Mesendoderm (in vitro differentiated cells): Measurements from ENCODE around the gene TNFRSF14.

Experiments
- DNase-seq: peaks from one replicate; pipeline ENCODE4 v3.0.0; 2013
- H2AK5ac ChIP-seq: 2 replicates; pipeline ENCODE4 v1.6.1; 2013; ENCODE audit warnings: low read length, inconsistent platforms
- H2BK120ac ChIP-seq: 2 replicates; pipeline ENCODE4 v1.6.1; 2013; ENCODE audit warnings: low read depth, mild to moderate bottlenecking, low read length, moderate library complexity, mixed read lengths
- H2BK15ac ChIP-seq: replicated peaks from 2 replicates; pipeline ENCODE4 v1.6.1; 2013; ENCODE audit warnings: low read depth, mild to moderate bottlenecking, moderate library complexity
- H2BK5ac ChIP-seq: 2 replicates; pipeline ENCODE4 v1.6.1; 2013; ENCODE audit warnings: low read length, inconsistent platforms
- H3K18ac ChIP-seq: 2 replicates; pipeline ENCODE4 v1.6.1; 2013; ENCODE audit warnings: mild to moderate bottlenecking, low read length, mixed read lengths
- H3K23ac ChIP-seq: one replicate; pipeline ENCODE4 v1.6.1; 2013; ENCODE audit warnings: low read length
- H3K27ac ChIP-seq: 2 replicates; pipeline ENCODE4 v1.5.1; 2013; ENCODE audit warnings: low read depth, mild to moderate bottlenecking, inconsistent platforms, low read length, moderate library complexity
- H3K27me3 ChIP-seq: 2 replicates; pipeline ENCODE4 v1.6.1; 2013; ENCODE audit warnings: low read length, control low read depth, mild to moderate bottlenecking, inconsistent platforms; ENCODE audit not compliant: insufficient read depth, poor library complexity
- H3K36me3 ChIP-seq: 2 replicates; pipeline ENCODE4 v1.6.1; 2013; ENCODE audit warnings: low read length, inconsistent platforms; ENCODE audit not compliant: control insufficient read depth, insufficient read depth
- H3K4ac ChIP-seq: one replicate; pipeline ENCODE4 v1.6.1; 2013; ENCODE audit warnings: low read depth, mild to moderate bottlenecking, low read length, moderate library complexity
- H3K4me1 ChIP-seq: 2 replicates; pipeline ENCODE4 v1.6.1; 2013; ENCODE audit warnings: low read depth, low read length, inconsistent platforms; ENCODE audit not compliant: control insufficient read depth
- H3K4me2 ChIP-seq: 2 replicates; pipeline ENCODE4 v1.6.1; 2013; ENCODE audit warnings: low read length
- H3K4me3 ChIP-seq: 2 replicates; pipeline ENCODE4 v1.5.1; 2013; ENCODE audit warnings: mild to moderate bottlenecking, low read length
- H3K56ac ChIP-seq: one replicate; pipeline ENCODE4 v1.6.1; 2013; ENCODE audit warnings: low read length
- H3K79me1 ChIP-seq: 2 replicates; pipeline ENCODE4 v1.6.1; 2013; ENCODE audit warnings: low read length, inconsistent platforms
- H3K79me2 ChIP-seq: 2 replicates; pipeline ENCODE4 v1.6.1; 2013; ENCODE audit warnings: mild to moderate bottlenecking, low read length; ENCODE audit not compliant: control insufficient read depth, insufficient read depth
- H3K9ac ChIP-seq: 2 replicates; pipeline ENCODE4 v1.6.1; 2013; ENCODE audit warnings: low read length, inconsistent platforms
- H4K5ac ChIP-seq: one replicate; pipeline ENCODE4 v1.6.1; 2013; ENCODE audit warnings: low read length
- H4K8ac ChIP-seq: one replicate; pipeline ENCODE4 v1.6.1; 2013; ENCODE audit warnings: low read depth, mild to moderate bottlenecking, control low read depth, low read length, moderate library complexity
- WGBS: extraction: QIAGEN DNeasy Blood & Tissue Kit; methylation state at CpG from one replicate; pipeline ENCODE4 v1.1.7; 2013; ENCODE audit warnings: low lambda C conversion rate, missing lambda C conversion rate; ENCODE audit not compliant: insufficient coverage; ENCODE audit errors: extremely low coverage; 5-methylcytosine and 5-hydroxymethylcytosine counted together

Gene TNFRSF14

GRCh38 chr1:2587071-2587859 is 31.1 kb downstream of the TNFRSF14 start:
- Histone ChIP-seq H3K4ac (no peak overlapping the region), H2BK120ac (no peak overlapping the region), H2BK15ac (no peak overlapping the region), H3K27ac (no peak overlapping the region), H4K8ac (no peak overlapping the region), H3K18ac (no peak overlapping the region), H3K4me1 (no peaks in the 10 kb centered on the region), H2BK5ac (no peak overlapping the region), H3K23ac (peak overlapping the region; percentile 66), H3K4me2 (peak overlapping the region; percentile 70), H3K4me3 (peak overlapping the region; percentile 66), H2AK5ac (no peak overlapping the region), H3K79me2 (no peaks in the 10 kb centered on the region), H3K27me3 (no peaks in the 10 kb centered on the region), H3K36me3 (no peaks in the 10 kb centered on the region), H4K5ac (no peak overlapping the region), H3K79me1 (no peaks in the 10 kb centered on the region), H3K56ac (peak overlapping the region; percentile 97), H3K9ac (peak overlapping the region; percentile 84)
- no CpG with 5 or more reads among the region's 52 CpGs for WGBS
- DNase-seq, result peak; percentile 34

GRCh38 chr1:2587860-2588571 is 31.8 kb downstream of the TNFRSF14 start:
- Histone ChIP-seq H3K4me3 (no peak overlapping the region), H4K8ac (no peak overlapping the region), H3K4ac (no peak overlapping the region), H3K4me1 (no peaks in the 10 kb centered on the region), H3K23ac (no peak overlapping the region), H3K79me1 (no peaks in the 10 kb centered on the region), H2AK5ac (no peak overlapping the region), H3K56ac (no peak overlapping the region), H4K5ac (no peak overlapping the region), H3K36me3 (no peaks in the 10 kb centered on the region), H3K27ac (no peak overlapping the region), H3K9ac (no peak overlapping the region), H3K79me2 (no peaks in the 10 kb centered on the region), H3K4me2 (no peak overlapping the region), H2BK120ac (no peak overlapping the region), H3K27me3 (no peaks in the 10 kb centered on the region), H2BK5ac (no peak overlapping the region), H2BK15ac (no peak overlapping the region), H3K18ac (no peak overlapping the region)
- no peak for DNase-seq
- WGBS, result no CpG with 5 or more reads among the region's 19 CpGs

- no peaks in the 10 kb centered on the region for H3K36me3 ChIP-seq
- DNase-seq, result no peak
- no peak overlapping the region for H2AK5ac ChIP-seq
Measured at GRCh38 chr1:2588661-2589430, 32.7 kb downstream of the TNFRSF14 start.

GRCh38 chr1:2589431-2590232 is 33.5 kb downstream of the TNFRSF14 start:
- no peak overlapping the region for H3K18ac ChIP-seq
- H3K4me1 ChIP-seq, result no peaks in the 10 kb centered on the region
- H3K27me3 ChIP-seq, result no peaks in the 10 kb centered on the region
- H3K79me1 ChIP-seq, result no peaks in the 10 kb centered on the region
- H3K4me3 ChIP-seq, result no peak overlapping the region
- no peak overlapping the region for H4K5ac ChIP-seq
- H3K23ac ChIP-seq, result no peak overlapping the region
- WGBS, result no CpG with 5 or more reads among the region's 25 CpGs
- H3K27ac ChIP-seq, result no peak overlapping the region
- no peak overlapping the region for H3K9ac ChIP-seq
- H3K56ac ChIP-seq, result no peak overlapping the region
- H2AK5ac ChIP-seq, result no peak overlapping the region
- H2BK120ac ChIP-seq, result no peak overlapping the region
- H3K4ac ChIP-seq, result no peak overlapping the region
- no peaks in the 10 kb centered on the region for H3K79me2 ChIP-seq
- H2BK5ac ChIP-seq, result no peak overlapping the region
- H2BK15ac ChIP-seq, result no peak overlapping the region
- no peaks in the 10 kb centered on the region for H3K36me3 ChIP-seq
- H3K4me2 ChIP-seq, result no peak overlapping the region
- H4K8ac ChIP-seq, result no peak overlapping the region
- DNase-seq, result no peak

More at GRCh38 chr1:2588661-2589430, 32.7 kb downstream of the TNFRSF14 start:
- no peak overlapping the region for H2BK5ac ChIP-seq
- H3K4ac ChIP-seq, result no peak overlapping the region
- H3K79me2 ChIP-seq, result no peaks in the 10 kb centered on the region
- no peaks in the 10 kb centered on the region for H3K79me1 ChIP-seq
- no CpG with 5 or more reads among the region's 23 CpGs for WGBS
- H3K56ac ChIP-seq, result no peak overlapping the region
- no peak overlapping the region for H4K8ac ChIP-seq
- H3K18ac ChIP-seq, result no peak overlapping the region
- H3K27ac ChIP-seq, result no peak overlapping the region
- no peak overlapping the region for H2BK15ac ChIP-seq
- no peak overlapping the region for H3K4me2 ChIP-seq
- H4K5ac ChIP-seq, result no peak overlapping the region
- H3K27me3 ChIP-seq, result no peaks in the 10 kb centered on the region
- H2BK120ac ChIP-seq, result no peak overlapping the region
- no peaks in the 10 kb centered on the region for H3K4me1 ChIP-seq
- H3K23ac ChIP-seq, result no peak overlapping the region
- H3K9ac ChIP-seq, result no peak overlapping the region
- no peak overlapping the region for H3K4me3 ChIP-seq

GRCh38 chr1:2590233-2591141 is 34.3 kb downstream of the TNFRSF14 start:
- no CpG with 5 or more reads among the region's 31 CpGs for WGBS

More at GRCh38 chr1:2590233-2591141, 34.3 kb downstream of the TNFRSF14 start:
- H3K56ac ChIP-seq, result no peak overlapping the region
- H3K4me2 ChIP-seq, result no peak overlapping the region
- no peak overlapping the region for H3K23ac ChIP-seq
- H4K5ac ChIP-seq, result no peak overlapping the region
- no peak overlapping the region for H3K27ac ChIP-seq
- no peaks in the 10 kb centered on the region for H3K79me1 ChIP-seq
- no peak overlapping the region for H3K18ac ChIP-seq
- no peaks in the 10 kb centered on the region for H3K4me1 ChIP-seq
- H3K9ac ChIP-seq, result no peak overlapping the region
- H3K79me2 ChIP-seq, result no peaks in the 10 kb centered on the region
- no peak overlapping the region for H2AK5ac ChIP-seq
- no peak for DNase-seq
- H3K36me3 ChIP-seq, result no peaks in the 10 kb centered on the region
- no peak overlapping the region for H3K4me3 ChIP-seq
- H3K27me3 ChIP-seq, result no peaks in the 10 kb centered on the region
- no peak overlapping the region for H4K8ac ChIP-seq
- no peak overlapping the region for H2BK5ac ChIP-seq
- no peak overlapping the region for H2BK120ac ChIP-seq
- H3K4ac ChIP-seq, result no peak overlapping the region
- no peak overlapping the region for H2BK15ac ChIP-seq
